Inferior parietal cortex (tissue), 1 donor: ENCODE data around the gene MAPKAP1.

Experiments
- DNase-seq: peaks from one replicate; pipeline ENCODE4 v3.0.0-alpha.2; 2016; ENCODE audit errors: extremely low spot score

The MAPKAP1 gene

DNA sequence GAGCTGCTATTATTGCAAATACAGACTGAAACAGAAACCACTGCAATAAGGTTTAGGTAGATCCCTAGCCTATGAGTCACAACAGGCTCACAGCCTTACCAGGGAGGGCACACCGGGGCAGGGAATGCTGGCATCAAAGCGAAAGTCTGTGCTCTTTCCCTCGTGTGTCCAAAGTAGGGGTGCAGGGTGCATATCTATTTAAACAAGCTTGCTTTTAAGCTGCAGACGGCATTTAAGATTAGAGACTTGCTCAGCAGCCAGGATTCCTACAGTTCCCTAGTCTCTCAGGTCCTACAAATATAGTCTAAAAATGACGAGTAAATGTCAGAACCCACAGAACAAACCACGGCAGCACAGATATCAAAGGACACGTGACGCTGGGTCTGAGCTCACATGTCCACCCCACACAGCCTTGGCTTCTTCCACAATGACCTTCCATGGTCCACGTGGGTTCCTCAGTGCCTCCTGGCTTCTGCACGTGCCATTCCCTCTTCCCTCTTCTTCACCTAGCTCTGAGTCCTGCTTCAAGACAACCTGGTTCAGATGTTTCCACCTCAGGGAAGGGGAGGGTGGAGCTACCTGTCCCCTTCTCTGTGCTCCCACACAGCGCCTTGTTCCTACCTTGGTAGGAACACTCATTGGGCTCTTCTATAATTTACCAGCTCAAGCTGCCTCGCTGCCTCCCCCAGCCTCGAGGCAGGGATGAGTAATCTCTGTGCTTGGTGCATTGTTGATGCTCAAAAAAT, 193.2 kb downstream of the MAPKAP1 start:
- DNase-seq: no peak

GRCh38 chr9:125513303-125513667, 193.7 kb downstream of the MAPKAP1 start:
- DNase-seq: no peak

- DNase-seq: no peak
These were observed 195.0 kb downstream of the MAPKAP1 start for GRCh38 chr9:125511789-125512660.

DNA sequence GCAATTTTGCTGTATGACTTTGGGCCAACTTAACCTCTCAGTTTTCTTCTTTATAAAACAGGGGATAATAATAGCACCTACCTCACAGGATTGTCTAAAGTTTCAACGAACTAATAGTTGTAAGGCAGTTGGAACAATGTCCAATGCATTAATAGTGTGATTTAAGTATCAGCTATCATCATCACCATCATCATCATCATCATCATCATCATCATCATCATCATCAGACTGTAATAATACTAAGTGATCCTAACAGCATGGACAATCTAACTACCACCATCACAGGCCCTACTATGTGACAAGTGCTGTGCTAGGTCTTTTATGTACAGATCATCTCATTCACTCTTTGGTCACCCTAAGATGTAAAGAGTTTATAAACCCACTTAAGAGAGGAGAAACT, 196.0 kb downstream of the MAPKAP1 start:
- DNase-seq: no peak

DNA sequence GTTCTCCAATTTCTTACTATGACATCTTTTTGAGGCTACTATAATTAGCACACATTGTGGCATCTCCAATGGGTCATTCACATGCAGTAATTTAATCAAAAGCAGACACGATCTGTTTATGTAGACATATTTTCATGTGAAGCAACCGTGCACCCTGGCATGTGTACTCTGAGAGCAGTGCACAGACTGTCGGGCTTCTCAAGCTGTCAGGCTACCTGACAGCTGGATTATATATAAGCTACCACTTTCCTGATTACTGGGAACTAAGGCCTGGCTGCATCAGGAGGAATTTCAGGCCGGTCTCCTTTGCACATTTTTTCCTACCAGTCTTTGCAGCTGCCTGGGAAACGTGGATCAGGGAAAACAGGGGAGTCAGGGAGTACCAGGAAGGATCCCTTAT, 197.5 kb downstream of the MAPKAP1 start:
- no peak for DNase-seq

DNA sequence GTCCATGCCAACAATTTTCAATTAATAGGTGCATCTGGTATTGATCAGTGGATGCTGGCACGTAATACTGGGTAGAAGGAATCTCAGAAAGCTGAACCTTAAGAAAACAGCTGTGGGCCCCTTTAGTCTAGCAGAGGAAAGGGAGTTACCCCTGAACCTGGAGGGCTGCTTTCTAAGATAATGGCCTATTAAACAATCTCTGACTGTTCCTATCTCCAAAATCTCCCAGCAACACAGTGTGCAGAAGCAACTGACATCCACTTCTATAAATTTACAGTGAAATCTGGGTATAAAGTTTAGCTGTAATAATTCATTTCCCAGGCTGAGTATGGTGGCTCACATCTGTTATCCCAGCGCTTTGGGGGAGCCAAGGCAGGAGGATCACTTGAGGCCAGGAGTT, 198.8 kb downstream of the MAPKAP1 start:
- DNase-seq: no peak

DNA sequence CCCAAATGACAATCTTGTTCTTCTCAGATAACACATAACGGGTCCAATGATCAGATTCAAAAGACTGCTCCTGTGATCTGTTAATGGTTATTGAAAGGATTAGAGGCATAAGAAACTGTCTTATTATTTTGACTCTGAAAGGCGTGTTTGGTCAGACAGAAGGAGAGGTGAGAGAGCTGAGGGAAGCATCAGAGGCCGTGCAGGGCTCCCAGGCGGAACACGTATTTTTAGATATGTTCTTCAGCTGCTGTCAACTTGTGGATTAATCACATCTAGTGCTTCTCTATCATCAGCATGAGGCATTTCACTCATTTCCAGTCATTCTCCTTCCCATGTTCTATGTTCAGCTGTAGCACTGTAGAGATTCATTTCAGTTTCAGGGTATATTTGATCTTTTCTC, 199.8 kb downstream of the MAPKAP1 start:
- DNase-seq: no peak

DNA sequence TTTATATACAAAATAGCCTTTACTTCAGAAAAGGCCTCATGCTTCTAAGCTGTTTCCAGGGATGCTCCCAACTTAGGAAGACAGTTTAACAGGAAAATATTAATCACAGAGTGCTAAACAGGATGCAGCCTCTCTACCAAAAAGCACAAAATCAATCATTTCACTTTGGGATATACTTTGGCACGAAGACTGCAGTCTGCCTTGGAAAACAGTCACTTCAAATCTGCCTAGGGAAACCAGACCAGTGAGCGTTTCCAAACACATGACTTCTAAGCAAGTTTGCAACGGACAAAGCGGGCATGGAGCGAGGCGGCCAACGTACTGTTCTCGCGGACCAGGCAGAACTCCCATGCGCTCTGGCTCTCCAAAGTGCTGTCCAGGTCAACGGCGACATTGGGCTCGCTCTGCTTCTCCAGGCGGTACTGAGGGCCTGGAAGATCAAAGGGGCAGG, 201.0 kb downstream of the MAPKAP1 start:
- DNase-seq: no peak

DNA sequence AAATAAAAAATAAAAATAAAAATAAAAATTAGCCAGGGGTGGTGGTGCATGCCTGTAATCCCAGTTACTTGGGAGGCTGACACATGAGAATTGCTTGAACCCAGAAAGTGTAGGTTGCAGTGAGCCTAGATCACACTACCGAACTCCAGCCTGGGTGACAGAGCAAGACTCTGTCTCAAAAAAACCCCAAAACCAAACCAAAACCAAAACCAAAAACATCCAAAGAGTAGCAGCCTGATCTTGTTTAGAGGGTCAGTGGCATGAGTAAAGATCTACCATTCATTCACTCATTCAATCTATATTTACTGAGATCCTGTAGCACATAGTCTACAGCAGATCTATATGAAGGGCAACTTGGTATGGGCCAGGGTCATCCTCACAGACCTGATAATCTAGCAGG, 202.4 kb downstream of the MAPKAP1 start:
- no peak for DNase-seq

- DNase-seq: no peak
These were observed 209.1 kb downstream of the MAPKAP1 start for GRCh38 chr9:125497906-125498305.

GRCh38 chr9:125497478-125497877, 209.5 kb downstream of the MAPKAP1 start:
- DNase-seq: no peak

DNA sequence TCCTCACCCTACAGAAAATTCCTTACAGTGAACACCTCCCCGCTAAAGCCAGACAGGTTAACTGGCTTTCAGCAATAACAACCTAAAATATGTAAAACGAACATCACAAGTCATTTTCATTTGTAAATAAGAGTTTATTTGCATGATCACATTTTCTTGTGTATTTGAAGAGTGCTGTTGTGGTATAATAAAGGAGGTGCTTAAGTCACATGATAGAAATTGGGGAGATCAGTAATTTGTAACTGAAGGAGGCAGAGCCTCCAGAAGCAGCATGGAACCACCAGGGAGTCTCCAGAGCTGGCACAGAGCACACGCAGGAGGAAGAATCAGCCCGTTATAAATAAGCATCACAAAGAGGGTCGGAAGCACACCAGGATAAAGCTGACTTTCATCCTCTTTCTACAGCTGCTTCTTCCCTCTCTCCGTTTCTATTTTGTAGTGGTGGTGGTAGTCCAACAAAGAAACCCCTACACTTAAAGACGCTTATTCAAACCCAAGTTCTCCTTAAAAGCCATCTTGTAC, 210.6 kb downstream of the MAPKAP1 start:
- DNase-seq: no peak

GRCh38 chr9:125495172-125496119, 211.6 kb downstream of the MAPKAP1 start:
- no peak for DNase-seq

GRCh38 chr9:125494653-125494915, 212.4 kb downstream of the MAPKAP1 start:
- no peak for DNase-seq

GRCh38 chr9:125493881-125494652, 212.9 kb downstream of the MAPKAP1 start:
- DNase-seq: no peak

- no peak for DNase-seq
These were observed 213.6 kb downstream of the MAPKAP1 start for GRCh38 chr9:125493384-125493783.

DNA sequence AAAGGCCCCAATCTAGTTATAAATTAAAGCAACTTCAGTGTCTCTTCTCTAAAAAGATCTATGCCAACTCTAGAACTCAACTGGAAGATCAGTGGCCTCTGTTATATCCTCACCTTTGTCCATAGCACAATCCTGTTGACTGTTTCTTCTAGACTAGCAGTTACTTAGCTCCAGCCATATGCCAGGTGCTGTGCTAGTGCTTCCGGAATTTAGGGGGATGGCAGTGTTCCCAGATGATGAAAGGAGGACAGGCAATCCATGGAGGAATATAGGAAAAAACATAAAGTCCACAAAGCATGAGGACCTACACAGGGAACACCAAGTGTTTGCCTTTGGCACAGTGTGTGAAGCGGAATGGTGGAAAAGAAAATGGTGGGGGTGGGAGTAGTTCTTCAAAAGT, 214.3 kb downstream of the MAPKAP1 start:
- peak; percentile 5 for DNase-seq

GRCh38 chr9:125487842-125488241, 219.2 kb downstream of the MAPKAP1 start:
- DNase-seq: no peak

DNA sequence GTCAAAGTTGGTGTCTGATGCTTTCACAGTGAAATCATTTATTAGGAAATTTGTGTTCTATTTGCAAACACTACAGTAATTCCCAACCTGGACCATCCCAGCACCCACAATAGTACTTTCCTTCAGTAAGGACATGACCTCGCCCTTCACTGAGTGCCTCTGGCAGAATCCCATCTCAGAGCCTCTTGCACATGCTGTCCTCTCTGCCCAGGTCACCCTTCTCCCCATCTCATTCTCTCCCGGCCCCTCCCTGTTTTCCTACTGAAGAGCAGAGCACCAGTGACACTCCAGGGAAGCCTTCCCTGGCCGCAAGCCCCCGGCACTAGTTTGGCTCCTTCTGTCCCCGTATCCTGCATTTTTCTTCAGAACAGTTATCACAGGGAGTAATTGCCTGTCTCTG, 220.4 kb downstream of the MAPKAP1 start:
- DNase-seq: no peak

- no peak for DNase-seq
These were observed 220.9 kb downstream of the MAPKAP1 start for GRCh38 chr9:125486152-125486508.

DNA sequence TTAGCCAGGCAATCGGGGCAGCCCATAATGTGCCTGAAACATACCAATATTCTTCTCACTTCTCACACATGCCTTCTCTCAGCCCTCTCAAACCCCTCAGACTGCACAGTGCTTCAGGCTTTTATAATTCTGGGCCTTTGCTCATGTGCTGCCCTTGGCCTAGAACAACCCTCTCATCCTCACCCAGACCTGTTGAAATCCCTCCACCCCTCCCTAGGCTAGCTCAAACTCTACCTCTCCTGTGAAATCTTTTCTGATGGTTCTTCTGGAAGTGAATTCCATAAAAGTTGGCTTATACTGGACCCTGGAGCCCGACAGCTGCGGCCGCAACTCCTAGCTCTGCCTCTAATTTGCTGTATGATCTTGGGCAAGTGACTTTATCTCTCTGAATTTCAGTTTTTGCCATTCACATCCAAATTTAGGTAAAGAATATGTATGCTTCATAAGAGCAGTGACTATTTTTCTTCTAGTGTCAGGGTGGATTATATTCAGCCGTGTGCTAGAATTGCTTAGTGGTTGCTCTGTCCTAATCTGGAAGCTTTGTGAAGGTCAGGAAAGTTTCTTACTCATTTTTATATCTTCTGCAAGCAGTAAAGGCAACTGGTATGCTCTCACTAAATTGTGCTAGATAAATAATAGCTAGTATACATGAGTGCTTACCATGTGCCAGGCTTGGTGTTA, 221.4 kb downstream of the MAPKAP1 start:
- no peak for DNase-seq
